ENCODE results near the gene TH.
"Not testable (repeated sequence)": the region's sequence is repeated elsewhere in the genome, so short reads cannot be mapped to it uniquely, and the experiment has no call there.

Gene TH

DNA sequence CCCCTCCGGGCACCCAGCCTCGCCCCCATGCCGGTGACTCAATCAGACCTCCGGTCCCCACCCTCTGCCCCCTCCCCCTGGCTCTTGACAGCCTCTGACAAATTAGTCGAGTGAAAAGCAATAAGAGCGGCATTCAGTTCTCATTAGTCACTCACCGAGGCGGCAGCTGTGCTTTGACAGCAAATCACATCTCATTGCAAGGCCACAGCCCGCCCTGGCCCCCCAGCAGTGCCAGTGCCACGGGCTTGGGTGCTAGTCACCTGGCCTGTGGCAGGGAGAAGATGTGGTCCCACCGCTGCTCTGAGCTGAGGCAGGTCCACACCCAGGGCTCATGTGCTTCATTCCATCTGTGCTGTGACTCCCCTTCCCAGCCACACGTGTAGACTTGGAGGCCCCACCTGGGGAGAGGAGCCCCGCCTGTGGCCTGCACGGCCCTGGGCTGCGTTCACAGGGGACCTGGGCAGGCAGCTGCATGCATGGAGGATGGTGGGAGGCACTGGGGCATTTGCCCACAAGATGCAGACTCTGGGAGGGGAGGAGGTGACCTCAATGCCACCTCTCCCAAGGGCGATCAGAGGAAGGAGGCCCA lies 7.4 kb upstream of the TH start:
- in situ Hi-C loops (cut with HindIII; ENCODE audit: low sequenced_read_pairs), result no loop called here
- H3K4me3 ChIP-seq (ENCODE audit: low read depth, low read length), result no peak overlapping the region
- DNase-seq (ENCODE audit: low read depth), result peak; percentile 29
- TF ChIP-seq, protein P1, sequence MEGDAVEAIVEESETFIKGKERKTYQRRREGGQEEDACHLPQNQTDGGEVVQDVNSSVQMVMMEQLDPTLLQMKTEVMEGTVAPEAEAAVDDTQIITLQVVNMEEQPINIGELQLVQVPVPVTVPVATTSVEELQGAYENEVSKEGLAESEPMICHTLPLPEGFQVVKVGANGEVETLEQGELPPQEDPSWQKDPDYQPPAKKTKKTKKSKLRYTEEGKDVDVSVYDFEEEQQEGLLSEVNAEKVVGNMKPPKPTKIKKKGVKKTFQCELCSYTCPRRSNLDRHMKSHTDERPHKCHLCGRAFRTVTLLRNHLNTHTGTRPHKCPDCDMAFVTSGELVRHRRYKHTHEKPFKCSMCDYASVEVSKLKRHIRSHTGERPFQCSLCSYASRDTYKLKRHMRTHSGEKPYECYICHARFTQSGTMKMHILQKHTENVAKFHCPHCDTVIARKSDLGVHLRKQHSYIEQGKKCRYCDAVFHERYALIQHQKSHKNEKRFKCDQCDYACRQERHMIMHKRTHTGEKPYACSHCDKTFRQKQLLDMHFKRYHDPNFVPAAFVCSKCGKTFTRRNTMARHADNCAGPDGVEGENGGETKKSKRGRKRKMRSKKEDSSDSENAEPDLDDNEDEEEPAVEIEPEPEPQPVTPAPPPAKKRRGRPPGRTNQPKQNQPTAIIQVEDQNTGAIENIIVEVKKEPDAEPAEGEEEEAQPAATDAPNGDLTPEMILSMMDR (IDR thresholded peaks at IDR 0.05; ENCODE audit: low read depth, low read length, missing control alignments), result no peak

DNA sequence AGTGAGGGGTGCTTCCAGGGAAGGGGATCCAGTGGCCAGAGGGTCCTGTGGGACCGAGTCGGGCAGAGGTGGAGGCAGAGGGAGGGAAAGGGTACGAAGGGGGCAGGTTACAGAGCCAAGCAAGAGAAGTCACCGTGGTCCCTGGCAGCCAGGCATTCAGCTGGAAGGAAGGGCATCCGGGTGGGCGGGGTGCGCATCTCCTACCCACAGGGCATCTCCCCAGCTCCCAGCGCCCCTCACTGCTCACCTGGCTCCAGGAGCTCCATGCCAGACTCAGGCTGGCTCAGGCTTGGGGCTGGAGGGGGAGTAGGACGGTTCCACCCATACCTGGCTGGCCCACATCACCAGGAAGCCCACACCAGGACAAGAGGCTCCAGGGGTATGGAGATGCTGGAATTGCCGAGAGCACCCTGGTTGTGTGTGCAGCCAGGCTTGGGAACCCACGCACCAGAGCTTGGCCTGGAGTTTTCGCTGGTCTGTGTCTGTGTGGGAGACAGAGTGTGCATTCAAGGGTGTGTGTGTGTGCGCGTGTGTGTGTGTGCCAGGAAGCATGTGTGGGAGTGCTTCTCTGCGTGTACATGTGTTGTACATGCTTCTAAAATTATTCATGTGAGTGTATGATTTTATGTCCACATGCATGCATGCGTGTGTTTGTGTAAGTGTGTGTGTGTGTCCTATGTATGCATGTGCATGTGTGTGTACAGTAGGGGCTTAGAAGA lies 6.6 kb upstream of the TH start:
- H3K4me3 ChIP-seq (ENCODE audit: low read depth, low read length); DNase-seq (ENCODE audit: low read depth); in situ Hi-C loops (cut with HindIII; ENCODE audit: low sequenced_read_pairs): not testable (repeated sequence)

DNA sequence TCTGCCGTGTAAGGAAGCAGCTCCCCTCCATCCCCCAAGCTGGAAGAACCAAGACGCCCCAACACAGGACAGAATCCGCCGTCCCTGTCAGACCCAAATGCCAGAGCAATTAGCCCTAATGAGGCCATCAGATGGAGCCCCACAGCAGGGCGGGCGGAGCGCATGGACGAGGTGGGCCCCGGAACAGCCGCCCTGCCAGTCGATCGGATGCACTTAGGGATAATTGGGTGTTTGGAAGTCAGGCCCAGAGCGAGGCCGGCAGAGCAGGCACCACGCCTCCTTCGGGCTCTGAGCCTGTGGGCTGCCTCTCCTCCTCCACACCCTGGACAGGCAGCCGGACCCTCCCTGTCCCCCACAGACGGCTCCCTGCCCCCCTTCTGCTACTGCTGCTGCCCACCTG lies 5.5 kb upstream of the TH start:
- TF ChIP-seq, protein P1 (IDR thresholded peaks at IDR 0.05; ENCODE audit: low read depth, low read length, missing control alignments), result no peak
- in situ Hi-C loops (cut with HindIII; ENCODE audit: low sequenced_read_pairs), result no loop called here
- no peak for DNase-seq (ENCODE audit: low read depth)
- no peak overlapping the region for H3K4me3 ChIP-seq (ENCODE audit: low read depth, low read length)

DNA sequence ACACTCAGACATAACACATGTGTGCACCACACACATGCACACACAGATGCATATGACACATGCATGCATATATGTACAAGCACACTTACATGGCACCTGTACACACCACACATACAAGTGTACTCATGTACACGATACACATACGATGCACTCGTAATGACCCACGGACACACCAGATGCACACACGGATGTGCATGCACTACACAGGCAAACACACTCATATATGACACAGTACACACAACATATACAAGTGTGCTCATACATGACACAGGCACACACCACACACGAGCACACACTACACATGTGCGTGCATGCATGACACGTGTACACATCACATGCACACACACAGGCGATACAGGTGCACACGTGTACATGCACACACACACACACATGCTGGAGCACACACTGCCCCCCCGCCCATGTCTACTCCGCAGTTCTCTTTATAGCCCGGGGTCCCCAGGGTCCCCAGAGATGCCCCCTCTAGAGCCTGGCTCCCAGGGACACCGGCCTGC lies 4.8 kb upstream of the TH start:
- no peak for DNase-seq (ENCODE audit: low read depth)
- H3K4me3 ChIP-seq (ENCODE audit: low read depth, low read length), result no peak overlapping the region
- TF ChIP-seq, protein P1 (IDR thresholded peaks at IDR 0.05; ENCODE audit: low read depth, low read length, missing control alignments), result no peak
- in situ Hi-C loops (cut with HindIII; ENCODE audit: low sequenced_read_pairs), result no loop called here

DNA sequence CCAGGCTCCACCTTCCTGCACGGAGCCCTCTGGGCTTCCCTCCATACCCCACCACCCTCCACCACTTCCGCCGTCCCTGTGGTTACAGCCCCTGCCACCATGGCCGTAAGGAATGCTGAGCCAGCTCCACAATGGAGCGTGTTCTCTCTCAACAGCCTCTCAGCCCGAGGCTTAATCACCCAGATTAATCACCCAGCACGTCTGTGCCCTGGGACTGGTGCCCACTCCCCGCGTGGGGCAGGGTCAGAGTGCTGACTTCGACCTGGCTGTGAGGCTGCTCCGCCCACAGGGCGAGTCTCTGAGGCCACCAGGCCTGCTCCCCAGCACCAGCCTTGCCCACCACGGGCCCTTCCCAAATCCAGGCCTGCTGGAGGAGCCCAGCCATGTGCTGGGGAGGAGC lies 4.0 kb upstream of the TH start:
- no peak overlapping the region for H3K4me3 ChIP-seq (ENCODE audit: low read depth, low read length)
- TF ChIP-seq, protein P1 (IDR thresholded peaks at IDR 0.05; ENCODE audit: low read depth, low read length, missing control alignments), result no peak
- in situ Hi-C loops (cut with HindIII; ENCODE audit: low sequenced_read_pairs), result no loop called here
- DNase-seq (ENCODE audit: low read depth), result peak; percentile 82

DNA sequence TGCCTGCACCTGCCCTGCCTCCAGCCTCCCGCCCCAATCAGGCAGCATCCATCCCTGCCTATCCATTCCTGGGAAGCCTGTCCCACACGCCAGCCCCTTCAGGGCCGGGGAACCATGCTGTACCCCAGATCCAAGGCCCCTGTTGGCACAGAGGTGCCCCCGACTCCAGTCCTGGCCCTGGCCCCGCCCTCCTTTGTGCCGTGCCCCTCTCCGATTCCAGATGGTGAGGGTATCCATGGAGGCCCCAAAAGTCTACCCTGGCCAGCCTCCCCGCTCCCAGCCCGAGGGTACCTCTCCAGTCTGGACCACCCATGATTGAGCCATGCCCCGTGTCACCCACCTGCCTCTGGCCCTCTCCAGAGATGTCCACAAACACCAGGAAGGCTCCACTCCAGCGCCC lies 2.7 kb upstream of the TH start:
- no peak for DNase-seq (ENCODE audit: low read depth)
- TF ChIP-seq, protein P1 (IDR thresholded peaks at IDR 0.05; ENCODE audit: low read depth, low read length, missing control alignments), result no peak
- no peak overlapping the region for H3K4me3 ChIP-seq (ENCODE audit: low read depth, low read length)
- in situ Hi-C loops (cut with HindIII; ENCODE audit: low sequenced_read_pairs), result no loop called here

DNA sequence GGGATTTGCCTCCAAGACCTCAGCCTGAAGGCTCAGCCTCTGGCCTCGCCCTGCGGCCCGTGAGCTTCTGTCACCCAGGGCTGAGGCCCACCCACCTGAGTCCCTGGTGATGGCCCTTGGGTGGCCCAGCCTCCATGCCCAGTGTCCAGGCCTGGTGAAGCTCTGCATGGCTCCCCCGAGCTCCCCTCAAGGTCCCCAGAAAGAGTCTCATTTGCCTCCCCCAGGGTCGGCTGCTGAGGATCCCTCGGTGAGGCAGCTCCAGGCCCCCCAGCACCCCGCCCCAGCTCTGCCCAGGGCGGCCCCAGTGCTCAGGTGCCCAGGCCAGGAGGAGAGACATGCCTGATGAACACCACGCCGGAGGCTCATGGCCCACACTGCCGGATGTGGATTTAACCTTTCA lies 2.1 kb upstream of the TH start:
- TF ChIP-seq, protein P1 (IDR thresholded peaks at IDR 0.05; ENCODE audit: low read depth, low read length, missing control alignments), result no peak
- no peak for DNase-seq (ENCODE audit: low read depth)
- in situ Hi-C loops (cut with HindIII; ENCODE audit: low sequenced_read_pairs), result no loop called here
- H3K4me3 ChIP-seq (ENCODE audit: low read depth, low read length), result no peak overlapping the region

Measured in astrocyte of the cerebellum (primary cell).